NCI-H1694 treated with DMSO at 0.1 percent for 48 hours (cell line): Measurements from ENCODE around the gene CCDC51.
"Not testable (repeated sequence)": the region's sequence is repeated elsewhere in the genome, so short reads cannot be mapped to it uniquely, and the experiment has no call there.

Experiments
- DNase-seq: peaks from one replicate; lab custom pipeline; 2025; lab: John Stamatoyannopoulos, UW

Gene CCDC51

DNA sequence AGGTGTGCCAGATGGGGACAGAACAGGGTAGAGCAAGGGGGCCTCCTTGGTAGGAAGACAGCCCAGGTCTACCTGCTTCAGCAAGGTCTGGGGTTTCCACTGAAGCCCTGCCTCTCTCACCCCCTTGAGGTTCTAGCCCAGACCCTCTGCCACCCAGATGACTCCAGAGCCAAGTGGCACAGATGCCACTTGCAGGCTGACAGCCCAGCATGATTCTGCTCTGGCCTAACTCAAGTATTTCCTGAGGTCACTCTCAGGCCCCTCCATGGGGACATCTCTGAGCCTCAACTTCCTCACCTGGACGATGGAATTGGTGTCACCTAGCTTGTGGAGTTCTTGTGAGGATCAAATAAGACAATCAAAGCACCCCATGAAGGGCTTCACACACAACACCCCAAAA, 33.9 kb downstream of the CCDC51 start:
- no peak for DNase-seq

DNA sequence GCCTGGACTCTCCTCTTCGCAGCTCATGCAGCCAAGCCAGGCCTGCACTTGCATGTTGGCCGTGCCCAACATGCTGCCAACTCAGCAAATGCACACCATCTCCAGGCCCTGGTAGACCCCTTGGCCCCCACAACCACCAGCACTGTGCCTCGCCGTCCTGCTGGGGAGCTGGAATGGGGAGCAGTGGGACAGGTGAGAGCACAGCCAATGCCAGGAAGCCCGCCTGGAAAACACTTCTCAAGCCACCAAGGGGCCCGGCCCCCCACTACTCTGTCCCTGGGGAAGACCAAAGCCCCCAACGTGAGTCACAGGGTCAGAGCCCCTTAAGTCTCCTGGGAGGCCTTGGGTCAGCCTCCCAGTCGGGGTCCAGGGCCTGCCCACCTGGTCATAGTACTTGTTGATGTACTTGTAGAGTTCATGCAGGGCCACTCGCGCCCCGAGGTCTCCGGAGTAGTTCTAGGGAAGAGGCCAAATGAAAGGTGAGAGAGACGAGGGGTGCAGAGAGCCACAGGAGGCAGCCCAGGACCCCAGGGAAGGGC, 34.5 kb downstream of the CCDC51 start:
- DNase-seq = no peak

DNA sequence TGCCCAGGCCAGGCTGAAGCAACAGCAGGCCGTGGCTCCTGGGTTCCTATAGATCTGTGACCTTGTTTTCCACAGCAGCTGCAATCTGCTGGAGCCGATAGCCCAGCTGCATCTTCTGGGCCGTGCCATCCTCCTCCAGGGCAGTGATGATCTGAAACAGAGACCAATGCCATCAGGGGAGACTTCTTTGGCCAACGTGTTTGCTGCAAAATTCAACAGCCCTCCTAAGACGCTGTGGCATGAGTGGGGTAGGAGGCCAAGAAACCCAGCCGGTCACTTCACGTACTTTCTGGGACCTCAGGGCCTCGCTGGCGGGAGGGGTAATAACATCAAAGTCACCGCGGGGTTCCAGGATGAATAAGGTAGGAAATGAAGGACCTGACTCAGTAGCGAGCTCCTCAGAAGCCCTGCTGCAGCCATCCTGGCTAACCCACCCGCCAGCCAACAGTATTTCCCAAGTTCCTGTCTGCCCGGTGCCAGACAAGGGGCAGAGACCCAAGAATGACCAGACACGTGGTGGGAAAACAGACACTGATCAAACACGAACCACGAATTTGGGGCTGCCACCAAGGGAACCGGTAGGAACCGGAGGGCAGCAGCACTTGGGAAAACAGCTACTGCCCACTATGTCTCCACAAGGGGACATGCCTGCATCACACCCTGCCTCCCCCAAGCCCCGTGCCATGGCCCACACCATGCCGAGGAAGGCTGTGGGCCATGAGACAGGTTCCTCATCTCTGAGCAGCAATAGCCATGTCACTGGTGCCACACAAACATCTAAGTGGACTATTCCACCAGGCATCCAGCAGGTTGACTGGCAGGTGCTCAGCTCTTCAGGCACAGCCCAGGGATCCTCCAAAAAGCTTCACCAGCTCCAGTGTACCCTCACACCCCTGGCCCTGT, 35.2 kb downstream of the CCDC51 start:
- DNase-seq = no peak

DNA sequence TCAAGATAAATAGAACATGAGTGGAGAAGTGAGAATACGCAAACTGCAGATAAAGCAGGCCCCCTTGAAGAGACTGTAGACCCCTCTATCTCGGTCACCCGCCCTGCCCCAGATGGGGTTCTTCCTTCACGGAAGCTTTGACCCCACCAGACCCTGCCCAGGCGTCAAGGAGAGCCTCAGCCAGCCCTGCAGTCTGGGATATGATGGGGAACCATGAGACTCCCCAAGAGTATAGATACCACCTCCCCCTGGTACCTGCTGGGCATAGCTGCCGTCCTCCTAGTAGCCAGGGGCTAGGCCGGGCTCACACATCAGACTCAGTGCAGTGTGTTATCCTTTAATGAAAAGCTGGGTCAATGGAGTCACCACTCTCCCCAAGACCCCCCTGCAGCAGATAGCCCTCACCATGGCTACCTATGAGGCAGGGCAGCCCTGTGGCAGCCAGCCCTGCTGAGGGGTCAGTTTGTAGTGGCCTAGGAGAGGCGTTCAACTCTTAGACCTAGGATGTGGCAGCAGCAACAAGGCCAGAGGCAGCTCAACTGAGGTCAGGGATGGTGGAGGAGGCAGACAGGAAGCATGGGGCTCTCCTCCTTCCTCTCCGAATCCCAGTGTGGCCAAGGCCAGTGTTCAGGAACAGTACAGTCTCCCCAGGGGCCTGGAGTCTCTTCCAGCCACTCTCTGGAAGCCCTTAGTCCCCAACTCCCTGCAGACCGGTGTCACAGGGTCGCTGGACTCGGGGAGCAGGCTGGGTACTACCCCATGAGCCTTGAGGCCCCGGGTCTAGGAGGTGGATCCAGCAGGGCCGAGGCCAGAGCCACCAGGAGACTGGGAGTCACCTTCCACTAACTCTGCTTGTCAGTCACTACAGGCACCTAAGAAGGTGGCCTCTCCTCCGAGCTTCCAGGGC, 36.1 kb downstream of the CCDC51 start:
- DNase-seq = no peak

DNA sequence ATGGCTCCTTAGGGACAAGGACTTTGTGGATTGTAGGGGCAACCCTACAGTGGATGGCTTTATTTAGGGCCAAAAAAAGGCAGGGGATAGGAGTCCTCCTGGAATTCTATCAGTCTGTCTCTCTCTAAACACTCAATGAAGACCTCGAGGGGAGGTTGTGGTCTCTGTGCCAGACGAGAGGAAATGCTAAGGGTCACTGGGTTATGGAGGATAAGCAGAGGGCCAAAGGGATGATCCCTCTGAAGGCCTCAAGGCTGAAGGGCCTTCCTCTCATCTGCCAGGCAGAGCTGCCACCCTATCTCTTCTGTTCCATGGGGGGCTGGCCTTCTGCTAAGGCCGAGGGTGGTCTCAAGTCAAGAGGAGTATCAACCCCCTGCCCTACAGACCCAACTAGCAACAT, 37.0 kb downstream of the CCDC51 start:
- no peak for DNase-seq

DNA sequence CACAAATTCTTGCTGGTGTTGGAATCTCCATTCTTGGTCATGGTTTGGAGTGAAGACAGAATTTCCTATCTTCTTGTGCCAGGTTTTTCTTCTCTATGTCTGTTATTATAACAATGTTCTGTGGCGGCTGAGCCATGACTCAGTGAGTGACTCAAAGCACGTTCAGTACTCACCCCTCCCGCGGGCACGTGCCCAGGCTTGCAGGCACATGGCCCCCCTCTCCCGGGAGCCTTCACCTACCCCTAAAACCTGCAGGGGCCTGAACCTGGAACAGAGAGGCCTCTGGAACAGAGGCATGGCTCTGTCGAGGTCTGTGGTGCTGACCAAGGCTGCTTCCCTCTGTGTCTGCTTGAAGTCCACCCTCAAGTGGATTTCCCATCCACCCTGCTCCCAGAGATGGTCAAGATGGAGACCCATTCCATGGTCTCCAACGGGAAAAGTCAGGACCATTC, 37.6 kb downstream of the CCDC51 start:
- DNase-seq = no peak

DNA sequence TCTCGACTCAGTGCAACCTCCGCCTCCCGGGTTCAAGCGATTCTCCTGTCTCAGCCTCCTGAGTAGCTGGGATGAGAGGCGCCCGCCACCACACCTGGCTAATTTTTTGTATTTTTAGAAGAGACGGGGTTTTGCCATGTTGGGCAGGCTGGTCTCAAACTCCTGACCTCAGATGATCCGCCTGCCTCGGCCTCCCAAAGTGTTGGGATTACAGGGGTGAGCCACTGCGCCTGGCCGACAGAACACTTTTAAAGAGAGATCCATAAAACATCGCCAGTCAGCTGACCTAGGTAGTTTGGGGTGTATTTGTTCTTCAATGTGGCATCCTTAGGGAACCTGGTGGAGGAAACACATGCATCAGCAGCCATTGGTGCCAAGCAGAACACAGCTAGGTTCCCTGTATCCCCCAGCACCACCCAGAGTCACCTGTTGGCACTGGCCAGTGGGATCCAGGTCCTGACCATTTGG, 38.5 kb downstream of the CCDC51 start:
- not testable (repeated sequence) for DNase-seq

DNA sequence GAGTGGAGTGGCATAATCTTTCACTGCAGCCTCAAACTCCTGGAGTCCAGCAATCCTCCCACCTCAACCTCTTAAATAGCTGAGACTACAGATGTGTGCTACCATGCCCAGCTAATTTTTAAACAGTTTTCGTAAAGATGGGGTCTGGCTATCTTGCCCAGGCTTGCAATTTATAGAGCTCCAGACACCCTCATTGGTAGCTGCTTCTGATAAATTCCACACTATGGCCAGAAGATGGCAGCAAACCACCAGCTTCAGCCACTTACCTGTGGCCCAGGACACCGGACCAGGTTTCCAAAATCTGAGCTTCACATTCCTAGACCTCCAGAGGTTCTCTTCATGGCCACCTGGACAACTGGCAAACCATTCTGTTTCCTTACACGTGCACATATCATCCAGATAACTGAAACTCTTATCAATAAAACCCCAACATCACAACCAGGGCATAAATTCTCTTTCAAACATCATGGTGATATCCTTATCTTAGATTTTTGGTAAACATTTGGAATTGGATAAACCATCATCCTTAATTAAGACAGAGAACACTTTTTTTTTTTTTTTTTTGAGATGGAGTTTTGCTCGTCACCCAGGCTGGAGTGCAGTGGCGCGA, 39.0 kb downstream of the CCDC51 start:
- DNase-seq = peak; percentile 16

DNA sequence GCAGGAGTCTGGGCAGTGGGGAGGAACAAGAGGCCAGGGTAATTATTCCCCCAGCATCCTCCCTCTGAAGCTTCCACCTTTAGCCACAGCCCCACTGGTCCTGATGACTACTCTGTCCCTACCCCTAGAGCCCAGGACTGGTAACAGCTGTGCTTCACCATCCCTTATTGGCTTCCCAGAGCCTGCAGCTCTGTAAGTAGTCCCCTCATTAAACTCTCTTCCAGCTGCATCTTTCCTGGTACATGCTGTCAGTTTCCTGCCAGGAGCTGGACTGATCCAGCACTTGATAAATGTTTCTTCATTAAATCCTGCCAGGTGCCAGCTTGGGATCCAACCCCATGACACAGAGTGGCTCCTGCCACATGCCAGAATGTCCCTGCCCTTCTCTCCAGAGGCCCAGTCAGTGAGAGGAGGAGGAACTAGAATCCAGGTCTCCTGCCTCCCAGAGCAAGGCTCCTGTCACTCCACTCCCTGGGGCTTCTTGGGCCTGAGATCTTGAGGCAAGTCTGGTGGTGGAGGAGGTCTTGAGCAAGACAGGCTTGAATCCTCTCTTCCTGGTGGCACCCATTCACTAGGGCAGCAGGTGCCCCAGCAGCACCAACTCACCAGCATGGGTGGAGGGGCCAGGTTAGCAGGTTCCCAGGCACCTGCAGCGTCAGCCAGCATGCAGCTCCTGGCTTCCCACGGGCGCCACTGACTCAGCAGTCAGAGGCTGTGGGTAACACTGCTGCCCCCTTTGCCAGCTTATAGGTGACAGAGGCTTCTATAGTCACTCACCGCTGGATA, 40.3 kb downstream of the CCDC51 start:
- DNase-seq = no peak

DNA sequence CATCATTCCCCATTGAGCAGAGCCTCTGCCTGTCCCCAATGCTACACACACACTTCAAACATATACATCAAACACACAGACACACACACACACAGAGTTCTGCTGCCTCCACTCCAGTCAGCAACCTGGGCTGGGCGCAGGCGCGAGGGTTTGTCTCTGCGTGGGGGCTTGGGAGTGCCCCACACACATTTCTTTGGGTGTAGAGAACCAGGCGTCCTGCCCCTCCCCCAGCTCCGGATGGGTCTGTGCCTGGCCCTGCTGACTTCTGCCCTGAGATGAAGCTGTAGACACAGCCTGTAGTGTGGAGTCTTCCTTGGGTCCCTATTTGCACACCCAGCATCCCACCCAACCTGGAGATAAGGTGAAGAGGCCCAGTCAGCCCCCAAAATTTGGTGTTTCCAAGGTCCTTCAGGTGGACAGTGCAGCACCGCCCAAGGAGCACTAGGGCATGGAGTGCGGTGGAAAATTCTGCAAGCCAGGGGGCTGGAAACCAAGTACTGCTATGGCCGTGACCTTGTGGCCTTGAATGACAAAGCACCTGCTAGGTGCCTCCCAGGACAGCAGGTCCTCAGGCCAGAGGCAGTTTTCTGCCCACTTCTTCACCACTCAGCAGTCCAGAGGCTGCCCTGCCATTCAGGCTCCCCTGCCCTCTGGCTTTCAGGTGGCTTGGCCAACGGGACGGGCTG, 41.1 kb downstream of the CCDC51 start:
- no peak for DNase-seq

DNA sequence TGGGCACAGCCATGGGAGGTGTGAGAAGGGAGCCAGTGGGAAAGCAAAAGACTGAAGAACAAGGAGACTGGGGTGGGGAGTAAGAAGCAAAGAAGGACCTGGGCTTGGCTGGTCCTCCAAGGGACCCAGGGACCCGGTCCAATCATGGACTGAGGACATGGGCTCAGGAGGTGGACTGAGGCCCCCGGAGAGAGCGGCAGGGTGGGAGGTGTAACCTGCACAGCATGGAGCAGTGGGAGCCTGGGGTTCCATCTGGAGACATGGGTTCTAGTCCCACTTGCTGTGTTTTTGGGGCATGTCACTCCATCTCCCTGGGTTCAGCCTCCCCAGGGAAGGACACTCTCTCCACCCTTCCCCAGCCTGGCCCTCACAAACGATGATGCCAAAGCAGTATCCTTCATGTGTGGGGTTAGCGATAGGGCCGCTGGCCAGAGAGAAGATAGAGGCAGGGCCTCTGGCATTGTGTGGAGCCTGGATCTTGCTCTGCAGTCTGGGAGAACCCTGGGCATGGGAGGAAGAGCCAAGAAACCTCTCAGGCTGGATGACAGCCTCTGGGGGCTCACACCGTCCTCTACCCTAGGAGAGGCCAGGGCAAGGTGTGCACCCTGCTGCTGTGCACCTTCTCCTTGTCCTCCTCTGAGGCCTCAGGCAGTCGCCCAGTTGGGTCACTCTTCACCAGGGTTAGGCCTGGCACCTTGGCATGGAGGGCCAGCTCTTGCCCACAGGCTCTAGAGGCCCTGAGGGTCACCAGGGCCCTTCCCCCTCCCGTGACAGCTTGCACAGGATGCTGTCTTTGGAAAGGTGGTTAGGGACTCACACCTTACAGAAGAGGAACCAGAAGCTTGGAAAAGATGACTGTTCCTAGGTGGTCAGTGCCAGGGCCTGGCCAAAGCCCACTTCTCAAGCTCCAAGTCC, 41.9 kb downstream of the CCDC51 start:
- DNase-seq = no peak

DNA sequence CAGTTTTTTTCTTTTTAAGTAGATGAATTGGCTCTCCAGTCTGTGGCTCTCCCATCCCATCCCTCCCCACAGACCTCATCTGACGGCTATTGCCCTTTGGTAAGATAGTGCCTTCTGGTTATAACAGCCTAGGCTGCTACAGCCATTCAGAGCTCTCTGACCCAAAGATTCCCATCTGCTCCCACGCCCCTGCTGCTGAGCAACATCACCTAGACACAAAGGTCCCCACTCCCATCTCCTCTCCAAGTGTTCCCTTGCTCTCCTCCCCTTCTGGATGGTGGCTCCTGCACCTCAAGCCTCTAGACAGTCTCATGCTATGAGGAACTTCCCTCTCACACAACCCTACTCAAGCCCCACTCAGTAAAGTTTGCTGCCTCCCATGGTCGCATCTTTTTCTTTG, 44.2 kb downstream of the CCDC51 start:
- no peak for DNase-seq

DNA sequence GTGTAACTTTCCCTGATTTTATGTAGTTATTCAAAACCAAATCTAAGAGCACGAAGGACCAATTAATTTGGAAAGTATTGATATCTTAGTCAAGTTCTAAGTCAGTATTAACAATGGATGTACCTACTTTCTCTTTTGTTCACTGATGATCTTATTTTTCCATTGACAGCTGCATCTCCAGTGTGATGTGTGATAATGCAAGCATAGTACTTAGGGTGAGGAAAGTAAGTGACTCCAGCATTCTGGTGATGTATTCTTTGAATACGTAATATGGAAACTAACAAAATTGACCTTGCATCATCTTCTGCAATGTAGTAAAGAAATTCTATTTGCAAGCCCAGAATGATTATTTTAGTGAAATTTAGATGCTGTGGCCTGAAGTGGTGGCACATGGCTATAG, 45.5 kb downstream of the CCDC51 start:
- no peak for DNase-seq

DNA sequence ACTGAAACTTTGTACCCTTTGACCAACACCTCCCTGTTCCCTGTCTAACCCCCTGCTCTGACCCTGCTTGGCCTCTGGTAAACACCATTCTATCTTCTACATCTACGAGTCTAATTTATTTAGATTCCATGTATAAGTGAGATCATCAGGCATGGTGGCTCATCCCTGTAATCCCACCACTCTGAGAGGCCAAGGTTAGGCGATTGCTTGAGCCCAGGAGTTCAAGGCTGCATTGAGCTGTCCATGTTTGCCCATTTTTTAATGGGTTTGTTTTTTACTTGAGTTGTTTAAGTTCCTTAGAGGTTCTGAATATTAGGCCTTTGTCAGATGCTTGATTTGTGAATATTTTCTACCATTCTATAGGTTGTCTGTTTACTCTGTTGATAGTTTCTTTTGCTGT, 51.0 kb downstream of the CCDC51 start:
- DNase-seq = no peak

DNA sequence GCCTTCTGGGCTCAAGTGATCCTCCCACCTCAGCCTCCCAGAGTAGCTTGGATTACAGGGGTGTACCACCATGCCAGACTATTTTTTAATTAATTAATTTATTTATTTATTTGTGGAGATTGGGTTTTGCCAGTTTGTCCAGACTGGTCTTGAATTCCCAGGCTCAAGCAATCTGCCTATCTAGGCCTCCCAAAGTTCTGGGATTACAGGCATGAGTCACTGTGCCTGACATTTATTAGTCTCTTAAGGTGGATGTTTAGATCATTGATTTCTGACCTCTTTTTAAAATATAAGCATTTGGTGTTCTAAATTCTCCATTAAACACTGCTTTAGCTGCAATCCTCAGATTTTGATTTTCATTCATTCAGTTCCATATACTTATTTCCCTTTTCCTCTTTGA, 52.3 kb downstream of the CCDC51 start:
- DNase-seq = no peak
